HG02759 (cell line): ENCODE results near the gene RASA4.
"Not testable (repeated sequence)": the region's sequence is repeated elsewhere in the genome, so short reads cannot be mapped to it uniquely, and the experiment has no call there.

ENCODE experiments used
- ATAC-seq: cut with Tn5 transposase; IDR thresholded peaks from one replicate; pipeline ENCODE4 v1.9.1; 2021; ENCODE audit warnings: mild to moderate bottlenecking, moderate library complexity; ENCODE audit not compliant: unreplicated experiment

Gene RASA4

DNA sequence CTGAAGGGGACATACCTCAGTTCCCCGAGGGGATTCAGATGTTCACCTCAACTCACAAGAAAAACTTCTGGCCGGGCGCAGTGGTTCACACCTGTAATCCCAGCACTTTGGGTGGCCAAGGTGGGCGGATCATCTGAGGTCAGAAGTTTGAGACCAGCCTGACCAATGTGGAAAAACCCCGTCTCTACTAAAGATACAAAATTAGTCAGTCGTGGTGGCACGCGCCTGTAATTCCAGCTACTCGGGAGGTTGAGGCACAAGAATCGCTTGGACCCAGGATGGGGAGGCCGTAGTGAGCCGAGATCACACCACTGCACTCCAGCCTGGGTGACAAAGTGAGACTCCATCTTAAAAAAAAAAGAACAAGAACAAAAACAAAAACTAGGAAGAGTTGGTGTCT is 71.3 kb downstream of the RASA4 start:
- ATAC-seq: not testable (repeated sequence)

DNA sequence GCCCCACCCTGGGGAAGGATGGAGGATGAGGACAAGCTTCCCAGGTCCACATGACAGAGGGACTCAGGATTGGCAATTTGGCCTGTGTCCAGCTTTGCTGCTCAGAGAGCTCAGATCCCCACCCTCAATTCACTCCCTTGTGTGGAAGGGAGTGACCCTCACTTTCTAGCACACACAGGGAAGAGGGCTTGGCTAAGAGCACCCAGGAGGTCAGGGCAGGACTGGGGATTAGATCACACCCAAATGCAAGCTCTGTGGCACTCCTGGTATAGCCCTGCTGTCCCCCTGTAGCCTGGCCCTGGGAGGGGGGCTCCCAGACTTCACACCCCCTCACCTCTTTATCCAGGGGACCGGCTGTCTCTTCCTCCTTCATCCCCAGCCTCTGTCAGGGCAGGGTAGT is 72.2 kb downstream of the RASA4 start:
- not testable (repeated sequence) for ATAC-seq

DNA sequence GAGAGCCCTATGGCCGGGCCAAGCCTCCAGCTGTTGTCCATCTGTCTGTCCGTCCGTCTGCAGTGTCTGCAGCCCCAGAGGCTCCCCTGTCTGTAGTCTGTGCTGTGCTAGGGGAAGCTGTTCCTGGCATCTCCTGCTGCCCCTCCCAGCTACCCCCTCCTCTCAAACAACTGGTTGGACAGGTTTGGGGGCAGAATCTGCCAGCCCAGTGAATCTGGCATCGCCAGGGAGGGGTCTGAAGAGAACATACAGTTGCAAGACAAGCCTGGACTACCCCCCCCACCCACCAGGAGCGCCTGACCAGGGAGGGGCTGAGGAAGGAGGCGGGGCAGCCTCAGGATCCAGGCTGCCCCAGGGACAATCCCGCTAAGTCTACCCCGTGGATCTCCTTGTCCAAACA is 73.0 kb downstream of the RASA4 start, which contains the start of gene UPK3BL2:
UPK3BL2 (minus strand) TSS at position 101 of the 400 bp plus-strand sequence; CDS start at position 41, 60 bp downstream.
- ATAC-seq: not testable (repeated sequence)

DNA sequence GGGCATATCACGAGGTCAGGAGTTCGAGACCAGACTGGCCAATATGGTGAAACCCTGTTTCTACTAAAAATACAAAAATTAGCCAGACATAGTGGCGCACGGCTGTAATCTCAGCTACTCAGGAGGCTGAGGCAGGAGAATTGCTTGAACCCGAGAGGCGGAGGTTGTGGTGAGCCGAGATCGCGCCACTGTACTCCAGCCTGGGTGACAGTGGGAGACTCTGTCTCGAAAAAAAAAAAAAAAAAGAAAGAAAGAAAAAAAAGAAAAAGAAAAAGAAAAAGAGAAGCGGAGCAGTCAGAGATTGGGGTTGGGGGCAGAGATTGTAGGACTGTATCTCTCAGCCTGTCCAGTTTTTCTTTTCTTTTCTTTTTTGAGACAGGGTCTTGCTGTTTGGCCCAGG is 73.8 kb downstream of the RASA4 start:
- ATAC-seq: not testable (repeated sequence)

DNA sequence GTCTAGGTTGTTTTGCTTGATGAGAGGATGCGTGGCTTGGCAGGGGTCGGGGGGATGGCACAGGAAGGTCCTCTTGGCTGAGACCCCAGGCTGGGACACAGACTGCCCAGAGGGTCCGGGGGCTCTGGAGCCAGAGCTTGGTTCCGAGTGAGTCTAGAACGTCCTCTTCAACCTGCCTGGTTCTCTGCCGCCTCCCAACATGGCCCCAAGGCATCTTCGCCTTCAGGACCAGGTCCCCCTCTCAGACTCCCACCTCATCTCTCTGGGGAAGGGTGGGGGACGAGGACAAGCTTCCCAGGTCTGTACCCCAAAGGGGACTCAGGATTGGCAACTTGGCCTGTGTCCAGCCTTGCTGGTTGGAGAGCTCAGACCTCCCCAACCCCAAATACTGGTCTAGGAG is 74.5 kb downstream of the RASA4 start:
- ATAC-seq: not testable (repeated sequence)

DNA sequence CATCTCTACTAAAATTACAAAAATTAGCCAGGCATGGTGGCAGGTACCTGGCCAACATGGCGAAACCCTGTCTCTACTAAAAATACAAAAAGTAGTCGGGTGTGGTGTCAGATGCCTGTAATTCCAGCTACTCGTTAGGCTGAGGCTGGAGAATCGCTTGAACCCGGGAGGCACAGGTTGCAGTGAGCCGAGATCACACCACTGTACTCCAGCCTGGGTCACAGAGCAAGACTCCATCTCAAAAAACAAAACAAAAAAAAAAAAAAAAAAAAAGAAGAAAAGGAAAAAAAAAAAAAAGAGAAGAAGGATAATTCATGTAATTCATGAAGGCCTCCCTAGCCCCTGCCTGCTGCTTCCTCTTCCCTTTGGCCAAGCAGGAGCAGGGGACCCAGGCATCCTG is 76.0 kb downstream of the RASA4 start:
- ATAC-seq: not testable (repeated sequence)

DNA sequence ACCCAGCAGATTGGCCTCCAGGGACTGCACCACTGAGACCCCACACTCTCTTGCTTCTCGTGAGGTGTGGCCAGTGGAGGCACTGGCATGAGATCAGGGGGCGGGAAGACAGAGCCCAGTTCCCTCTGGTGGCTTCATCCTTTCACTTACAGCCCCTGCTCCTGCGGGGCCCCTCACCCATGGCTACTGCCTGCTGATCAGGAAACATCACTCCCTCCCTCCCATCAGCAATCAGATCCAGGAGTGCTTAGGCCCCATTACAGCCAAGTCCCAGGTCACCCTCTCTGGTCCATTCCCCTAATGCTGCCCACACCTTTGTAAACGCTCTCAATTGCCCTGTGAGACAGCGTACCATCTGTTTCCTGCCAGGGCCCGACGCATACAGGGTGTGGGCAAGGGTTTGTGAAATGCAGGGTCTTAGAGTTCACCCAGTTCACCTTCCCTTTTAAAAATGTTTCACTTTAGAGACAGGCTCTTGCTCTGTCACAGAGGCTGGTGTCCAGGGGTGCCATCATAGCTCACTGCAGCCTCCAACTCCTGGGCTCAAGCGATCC is 81.4 kb downstream of the RASA4 start:
- ATAC-seq: not testable (repeated sequence)

DNA sequence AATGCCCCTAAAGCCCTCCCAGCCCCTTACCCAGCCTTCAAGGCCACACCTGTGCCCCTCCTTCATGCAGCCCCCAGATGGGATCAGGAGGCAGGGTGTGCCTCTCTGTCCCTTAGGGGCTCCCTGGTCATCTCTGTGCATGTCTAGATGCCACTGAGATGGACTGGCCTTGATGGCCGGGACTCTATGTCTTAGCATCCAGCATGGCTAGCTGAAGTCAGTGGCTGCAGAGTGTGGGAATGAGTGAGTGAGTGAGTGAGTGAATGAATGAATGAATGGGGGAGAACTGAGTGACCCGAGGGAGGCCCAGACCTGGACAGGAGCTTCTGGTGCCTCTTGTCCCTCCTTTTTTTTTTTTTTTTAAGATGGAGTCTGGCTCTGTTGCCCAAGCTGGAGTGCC is 84.4 kb downstream of the RASA4 start:
- ATAC-seq: not testable (repeated sequence)

DNA sequence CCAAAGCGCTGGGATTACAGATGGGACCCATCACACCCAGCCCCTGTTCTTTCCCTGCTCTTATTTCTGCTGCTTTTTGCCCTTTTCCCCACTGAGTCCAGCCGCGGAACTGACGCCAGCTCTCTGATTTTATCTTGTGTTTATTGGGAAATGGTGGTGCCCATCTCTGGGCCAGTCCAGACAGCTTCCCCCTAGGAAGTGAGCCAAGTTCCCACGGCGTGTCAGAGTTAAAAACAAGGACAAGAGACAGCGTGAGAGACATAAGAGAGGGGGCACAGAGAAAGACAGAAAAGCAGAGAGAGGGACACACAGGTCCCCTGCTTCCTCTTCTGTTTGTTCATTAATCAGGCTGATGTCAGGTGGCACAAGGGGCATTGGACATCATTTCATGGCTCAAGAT is 85.0 kb downstream of the RASA4 start:
- ATAC-seq: not testable (repeated sequence)

DNA sequence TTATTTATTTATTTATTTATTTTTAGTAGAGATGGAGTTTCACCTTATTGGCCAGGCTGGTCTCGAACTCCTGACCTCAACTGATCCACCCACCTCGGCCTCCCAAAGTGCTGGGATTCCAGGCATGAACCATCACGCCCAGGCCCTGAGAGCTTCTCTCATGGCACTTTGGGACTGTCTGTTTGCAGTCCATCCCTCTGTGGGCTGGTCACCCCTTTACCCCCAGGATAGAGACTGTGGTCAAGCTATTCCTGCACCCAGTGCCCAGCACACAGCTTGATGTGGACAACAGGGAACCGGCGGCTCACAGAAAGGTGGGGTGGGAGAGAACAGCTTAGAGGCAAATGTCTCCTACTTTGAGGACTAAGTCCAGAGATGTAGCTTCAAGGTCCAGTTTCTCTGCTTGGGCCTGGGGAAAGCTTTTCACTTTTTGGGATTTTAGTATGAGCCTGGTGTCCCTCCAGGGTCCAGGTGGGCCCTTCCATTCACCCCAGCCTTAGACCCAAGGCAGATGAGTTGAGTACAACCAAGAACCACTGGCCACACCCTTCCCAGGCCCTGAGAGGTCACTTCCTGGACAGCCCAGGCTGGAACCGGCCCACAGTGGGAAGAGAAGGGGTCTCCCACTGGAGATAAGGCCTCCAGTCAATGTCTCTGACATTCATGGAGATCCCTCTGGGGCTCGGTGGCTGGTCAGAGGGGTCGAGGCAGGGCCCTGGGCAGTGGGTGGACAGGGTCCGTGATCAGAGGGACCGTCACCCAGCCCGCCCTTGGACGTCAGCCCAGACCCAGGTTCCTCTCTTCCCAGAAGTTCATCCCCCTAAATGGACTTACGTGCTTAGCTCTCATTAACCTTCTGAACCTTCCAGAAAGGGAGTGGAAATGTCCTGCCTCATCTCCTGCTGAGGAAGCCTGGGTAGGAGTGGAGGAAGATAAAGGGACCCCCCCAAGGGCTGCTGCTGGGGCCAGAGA is 88.4 kb downstream of the RASA4 start:
- ATAC-seq: not testable (repeated sequence)

DNA sequence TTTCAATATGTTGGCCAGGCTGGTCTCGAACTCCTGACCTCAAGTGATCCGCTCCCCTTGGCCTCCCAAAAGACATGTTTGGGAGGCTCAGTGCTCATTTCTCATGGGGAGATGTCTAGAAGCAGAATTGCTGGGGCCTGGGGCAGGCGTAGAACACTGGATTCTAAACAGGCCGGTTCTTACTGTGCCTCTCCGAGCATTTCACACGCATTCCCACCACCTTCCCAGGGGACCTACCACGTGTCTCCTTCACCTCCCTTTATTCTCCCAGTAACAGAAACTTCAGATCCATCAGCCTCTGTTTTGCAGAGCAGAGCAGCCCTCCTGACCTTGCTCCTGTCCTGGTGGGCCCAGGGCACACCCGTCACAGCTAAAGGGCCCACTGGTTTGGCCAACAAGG is 89.4 kb downstream of the RASA4 start:
- ATAC-seq: not testable (repeated sequence)

DNA sequence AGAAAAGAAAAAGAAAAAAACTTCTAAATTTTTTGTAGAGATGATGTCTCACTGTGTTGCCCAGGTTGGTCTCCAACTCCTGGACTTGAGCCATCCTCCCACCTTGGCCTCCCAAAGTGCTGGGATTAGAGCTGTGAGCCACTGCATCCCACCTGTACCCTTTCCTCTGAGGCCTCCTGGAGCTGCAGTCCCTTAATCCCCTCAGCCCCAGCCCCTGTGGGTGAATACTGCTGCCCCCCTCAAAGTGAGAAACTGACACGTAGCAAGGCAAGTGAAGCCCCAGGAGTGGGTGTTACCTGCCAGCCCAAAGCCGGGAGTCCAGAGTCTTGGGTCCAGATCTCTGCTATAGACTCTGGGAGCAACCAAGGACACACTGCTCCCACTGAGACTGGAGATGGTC is 91.8 kb downstream of the RASA4 start:
- not testable (repeated sequence) for ATAC-seq
